Ramos (cell line): ENCODE results near the gene OSBPL5.

Source experiments
- in situ Hi-C: fragments of 300-500 bp; cut with MboI; formaldehyde crosslinking; loops from one replicate; pipeline ENCODE4 v1.14.3; 2022; ENCODE audit warnings: low sequenced_read_pairs; ENCODE audit not compliant: unreplicated experiment

OSBPL5 gene

GRCh38 chr11:3167143-3168119 is 2.3 kb upstream of the OSBPL5 start:
- in situ Hi-C loops: no loop called here

GRCh38 chr11:3166268-3167142 is 1.4 kb upstream of the OSBPL5 start:
- in situ Hi-C loops: no loop called here

- in situ Hi-C loops: no loop called here
Measured at GRCh38 chr11:3165916-3166267, 782 bp upstream of the OSBPL5 start.

- in situ Hi-C loops: no loop called here
Measured at GRCh38 chr11:3164552-3165151, 458 bp downstream of the OSBPL5 start.

GRCh38 chr11:3164138-3164551 is 965 bp downstream of the OSBPL5 start:
- in situ Hi-C loops: no loop called here

- in situ Hi-C loops: no loop called here
Measured at GRCh38 chr11:3163241-3163981, 1.7 kb downstream of the OSBPL5 start.

GRCh38 chr11:3162410-3163240 is 2.5 kb downstream of the OSBPL5 start:
- in situ Hi-C loops: no loop called here

GRCh38 chr11:3161720-3162409 is 3.2 kb downstream of the OSBPL5 start:
- in situ Hi-C loops: no loop called here

GRCh38 chr11:3161309-3161708 is 3.8 kb downstream of the OSBPL5 start:
- in situ Hi-C loops: no loop called here

GRCh38 chr11:3160252-3161031 is 4.7 kb downstream of the OSBPL5 start:
- in situ Hi-C loops: no loop called here

- in situ Hi-C loops: no loop called here
Measured at GRCh38 chr11:3159296-3160190, 5.6 kb downstream of the OSBPL5 start.

- in situ Hi-C loops: no loop called here
Measured at GRCh38 chr11:3158821-3159220, 6.3 kb downstream of the OSBPL5 start.

- in situ Hi-C loops: no loop called here
Measured at GRCh38 chr11:3158131-3158591, 6.9 kb downstream of the OSBPL5 start.

GRCh38 chr11:3157381-3158130 is 7.6 kb downstream of the OSBPL5 start:
- in situ Hi-C loops: no loop called here

GRCh38 chr11:3156661-3157311 is 8.3 kb downstream of the OSBPL5 start:
- in situ Hi-C loops: no loop called here

- in situ Hi-C loops: no loop called here
Measured at GRCh38 chr11:3156282-3156660, 8.8 kb downstream of the OSBPL5 start.
